WI38 (cell line): ENCODE data around the gene CXCR1.
"Not testable (repeated sequence)": the region's sequence is repeated elsewhere in the genome, so short reads cannot be mapped to it uniquely, and the experiment has no call there.

Experiments
- H3K4me3 ChIP-seq: 2 replicates; pipeline ENCODE4 v1.5.1; 2011; ENCODE audit warnings: low read depth, mild to moderate bottlenecking, control low read depth, low read length
- TF ChIP-seq, protein P1 (sequence below): IDR thresholded peaks from 2 replicates; pipeline ENCODE4 v1.5.1; 2012; ENCODE audit warnings: low read depth, mild to moderate bottlenecking, control low read depth, low read length

Gene CXCR1

DNA sequence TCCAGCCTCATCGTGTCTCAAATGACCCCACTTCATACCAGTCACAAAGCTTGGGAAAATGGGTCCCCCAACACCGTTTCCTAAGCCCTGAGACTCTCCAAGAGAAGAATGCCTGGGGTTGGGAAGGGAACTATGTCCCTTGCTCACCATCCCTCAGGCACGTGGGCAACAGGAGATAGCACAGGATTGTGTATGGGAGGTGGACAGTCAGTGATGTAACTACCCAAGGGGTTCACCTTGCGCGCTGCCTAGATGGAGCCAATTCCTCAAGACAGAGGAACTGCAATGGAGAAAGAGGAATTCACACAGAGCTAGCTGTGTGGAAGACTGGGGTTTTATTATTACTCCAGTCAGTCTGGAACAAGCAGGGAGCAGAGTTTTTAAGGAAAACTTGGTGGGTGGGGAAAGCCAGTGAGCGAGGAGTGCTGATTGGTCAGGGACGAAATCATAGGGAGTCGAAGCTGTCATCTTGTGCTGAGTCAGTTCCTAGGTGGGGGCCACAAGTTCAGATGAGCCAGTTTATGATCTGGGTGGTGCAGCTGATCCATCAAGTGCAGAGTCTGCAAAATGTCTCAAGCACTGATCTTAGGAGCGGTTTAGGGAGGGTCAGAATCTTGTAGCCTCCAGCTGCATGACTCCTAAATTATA is 13.8 kb upstream of the CXCR1 start:
- no peak overlapping the region for H3K4me3 ChIP-seq
- TF ChIP-seq, protein P1, sequence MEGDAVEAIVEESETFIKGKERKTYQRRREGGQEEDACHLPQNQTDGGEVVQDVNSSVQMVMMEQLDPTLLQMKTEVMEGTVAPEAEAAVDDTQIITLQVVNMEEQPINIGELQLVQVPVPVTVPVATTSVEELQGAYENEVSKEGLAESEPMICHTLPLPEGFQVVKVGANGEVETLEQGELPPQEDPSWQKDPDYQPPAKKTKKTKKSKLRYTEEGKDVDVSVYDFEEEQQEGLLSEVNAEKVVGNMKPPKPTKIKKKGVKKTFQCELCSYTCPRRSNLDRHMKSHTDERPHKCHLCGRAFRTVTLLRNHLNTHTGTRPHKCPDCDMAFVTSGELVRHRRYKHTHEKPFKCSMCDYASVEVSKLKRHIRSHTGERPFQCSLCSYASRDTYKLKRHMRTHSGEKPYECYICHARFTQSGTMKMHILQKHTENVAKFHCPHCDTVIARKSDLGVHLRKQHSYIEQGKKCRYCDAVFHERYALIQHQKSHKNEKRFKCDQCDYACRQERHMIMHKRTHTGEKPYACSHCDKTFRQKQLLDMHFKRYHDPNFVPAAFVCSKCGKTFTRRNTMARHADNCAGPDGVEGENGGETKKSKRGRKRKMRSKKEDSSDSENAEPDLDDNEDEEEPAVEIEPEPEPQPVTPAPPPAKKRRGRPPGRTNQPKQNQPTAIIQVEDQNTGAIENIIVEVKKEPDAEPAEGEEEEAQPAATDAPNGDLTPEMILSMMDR = no peak

DNA sequence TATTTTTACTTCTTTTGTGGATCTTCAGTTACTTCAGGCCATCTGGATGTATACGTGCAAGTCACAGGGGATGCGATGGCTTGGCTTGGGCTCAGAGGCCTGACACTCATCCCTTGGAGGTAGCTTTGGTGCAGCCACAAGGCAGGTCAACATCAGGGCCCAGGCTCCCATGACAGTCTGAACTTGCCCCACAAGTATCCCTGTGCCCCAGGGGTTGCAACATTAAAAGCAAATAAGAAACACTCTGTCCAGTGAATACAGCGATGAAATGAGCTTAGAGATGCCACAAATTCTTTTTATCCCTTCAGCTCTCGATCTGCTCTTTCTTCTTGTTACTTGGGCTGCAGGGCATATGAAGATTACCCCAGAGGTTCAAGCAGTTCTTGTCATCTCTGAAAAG is 13.0 kb upstream of the CXCR1 start:
- TF ChIP-seq, protein P1 = no peak
- no peak overlapping the region for H3K4me3 ChIP-seq

DNA sequence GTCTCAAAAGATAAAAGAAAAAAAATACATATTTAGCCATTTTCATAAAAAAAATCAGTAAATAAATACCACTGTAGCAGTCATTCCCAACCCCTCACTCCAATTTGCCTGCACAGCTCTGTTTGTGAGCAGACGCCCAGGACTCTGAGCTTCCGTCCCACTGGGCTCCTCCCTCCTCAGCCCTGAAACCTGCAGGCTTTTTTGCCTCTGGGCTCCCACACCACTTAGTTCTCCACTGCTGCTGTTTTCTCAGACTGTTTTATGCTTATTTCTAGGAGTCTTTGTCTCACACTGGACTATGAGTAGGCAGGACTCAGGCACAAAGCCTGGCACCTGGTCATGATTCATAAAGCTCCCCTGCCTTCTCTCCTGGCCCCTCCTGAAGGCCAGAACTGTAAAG is 6.1 kb upstream of the CXCR1 start:
- TF ChIP-seq, protein P1 = no peak
- H3K4me3 ChIP-seq = no peak overlapping the region

DNA sequence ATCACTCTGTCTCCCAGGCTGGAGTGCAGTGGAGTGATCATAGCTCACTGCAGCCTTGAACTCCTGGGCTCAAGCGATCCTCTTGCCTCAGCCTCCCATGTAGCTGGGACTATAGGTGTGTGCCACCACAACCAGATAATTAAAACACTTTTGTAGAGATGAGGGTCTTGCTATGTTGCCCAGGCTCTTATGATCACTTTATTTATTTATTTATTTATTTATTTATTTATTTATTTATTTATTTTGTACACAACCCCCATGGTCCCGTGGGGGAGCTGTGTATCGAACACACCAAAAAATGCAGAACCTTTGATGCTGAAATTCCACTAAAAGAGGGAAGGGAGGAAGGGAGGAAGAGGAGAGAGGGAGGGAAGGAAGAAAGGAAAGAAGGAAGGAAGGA is 5.0 kb upstream of the CXCR1 start:
- not testable (repeated sequence) for H3K4me3 ChIP-seq

DNA sequence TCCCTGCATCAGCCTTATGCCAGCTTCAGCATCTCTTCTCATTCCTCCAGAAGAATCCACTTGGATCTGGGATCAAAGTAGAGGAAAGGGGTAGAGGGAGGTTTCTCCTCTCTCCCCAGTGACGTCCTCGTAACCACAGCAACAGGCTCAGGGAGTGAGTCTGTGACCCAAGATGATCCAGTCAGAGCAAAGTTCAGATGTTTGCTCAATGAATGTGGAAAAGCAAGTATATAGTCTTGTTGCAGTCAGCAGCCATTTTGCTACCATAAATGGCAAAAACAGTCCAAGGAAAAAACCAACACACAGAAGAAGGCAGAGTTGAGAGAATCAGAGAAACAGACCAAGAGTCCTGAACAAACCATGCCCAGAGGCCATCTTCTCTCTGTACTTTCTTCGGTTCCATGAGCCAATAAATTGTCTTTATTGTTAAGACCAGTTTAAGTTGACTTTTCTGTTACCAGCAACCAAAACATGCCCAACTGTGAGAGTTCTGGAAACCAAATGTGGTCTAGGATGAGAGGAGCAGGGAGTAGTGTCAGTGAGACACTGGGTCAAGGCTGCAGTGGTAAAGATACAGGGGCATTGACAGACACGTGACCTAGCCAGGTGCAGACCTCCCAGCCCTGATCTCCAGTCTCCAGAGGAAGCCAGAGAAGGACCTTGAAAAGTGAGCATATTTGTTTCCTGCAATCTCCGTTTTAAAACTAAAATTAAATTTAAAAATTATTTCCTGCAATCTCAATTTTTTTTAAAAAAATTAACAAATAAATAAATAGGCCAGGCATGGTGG is 3.2 kb upstream of the CXCR1 start:
- H3K4me3 ChIP-seq = no peak overlapping the region
- TF ChIP-seq, protein P1 = no peak

DNA sequence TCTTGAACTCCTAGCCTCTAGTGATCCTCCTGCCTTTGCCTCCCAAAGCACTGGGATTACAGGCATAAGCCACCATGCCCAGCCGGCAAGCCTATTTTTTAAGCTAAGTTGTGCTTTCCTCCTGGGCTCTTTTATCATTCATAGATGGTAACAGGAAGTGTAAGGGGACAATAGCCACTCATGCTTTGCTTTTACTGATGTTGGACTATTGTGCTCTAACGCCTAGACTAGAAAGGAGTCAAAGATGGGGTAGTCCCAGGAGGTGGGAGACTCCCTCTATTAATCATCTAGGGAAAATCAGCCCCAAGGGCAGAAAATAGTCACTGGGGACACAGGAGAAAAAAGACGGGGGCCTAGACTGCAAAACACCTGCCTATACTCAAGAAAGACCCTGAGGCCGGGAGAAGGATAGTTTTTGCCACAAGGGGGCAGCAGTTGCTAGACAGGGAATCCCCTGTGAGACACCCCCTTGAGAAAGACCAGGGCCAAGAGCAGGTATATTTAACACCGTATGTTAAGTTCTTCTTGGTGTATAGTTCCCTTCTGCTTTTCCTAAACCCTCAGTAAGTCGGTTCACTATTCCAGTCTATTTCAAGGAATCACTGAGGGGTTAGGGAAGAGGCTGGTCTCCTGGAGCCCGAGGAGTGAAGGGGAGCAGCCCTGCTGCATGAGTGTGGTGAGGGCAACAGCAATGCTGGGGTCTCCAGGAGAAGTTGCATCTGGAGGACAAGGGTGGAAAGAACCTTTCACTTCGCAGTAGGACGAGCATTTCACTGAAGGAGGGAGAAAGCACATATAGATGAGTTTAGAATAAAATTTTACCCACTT is 2.1 kb upstream of the CXCR1 start:
- no peak overlapping the region for H3K4me3 ChIP-seq
- TF ChIP-seq, protein P1 = peak; percentile 64

DNA sequence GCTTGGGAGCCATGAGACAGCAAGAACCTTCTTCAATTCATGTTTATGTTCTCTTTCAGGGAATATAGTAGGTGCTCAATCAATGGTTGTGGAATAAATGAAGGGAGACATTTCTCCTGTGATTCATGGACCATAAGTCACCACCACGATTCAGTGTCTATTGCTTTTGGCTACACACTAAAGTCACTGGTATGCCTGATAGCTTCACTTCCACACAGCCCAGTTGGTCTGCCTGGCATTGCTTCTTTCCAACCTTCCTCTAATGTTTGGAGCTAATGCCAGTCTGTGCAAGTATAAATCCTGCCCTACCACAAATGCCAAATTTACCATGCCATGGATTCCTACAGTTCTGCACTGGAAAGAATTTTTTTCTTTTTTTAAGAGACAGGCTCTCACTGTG is 1.3 kb upstream of the CXCR1 start:
- TF ChIP-seq, protein P1 = no peak

More for the DNA sequence above, 1.3 kb upstream of the CXCR1 start:
- H3K4me3 ChIP-seq = no peak overlapping the region
